ENCODE results near the gene KRT33B. TPM values are rescaled to one million over a fixed set of nuclear protein-coding genes. Genes with fewer than 3 reads are reported as not detected.

KRT33B gene
- total RNA-seq, 2 experiments from 2014 or later: not detected

DNA sequence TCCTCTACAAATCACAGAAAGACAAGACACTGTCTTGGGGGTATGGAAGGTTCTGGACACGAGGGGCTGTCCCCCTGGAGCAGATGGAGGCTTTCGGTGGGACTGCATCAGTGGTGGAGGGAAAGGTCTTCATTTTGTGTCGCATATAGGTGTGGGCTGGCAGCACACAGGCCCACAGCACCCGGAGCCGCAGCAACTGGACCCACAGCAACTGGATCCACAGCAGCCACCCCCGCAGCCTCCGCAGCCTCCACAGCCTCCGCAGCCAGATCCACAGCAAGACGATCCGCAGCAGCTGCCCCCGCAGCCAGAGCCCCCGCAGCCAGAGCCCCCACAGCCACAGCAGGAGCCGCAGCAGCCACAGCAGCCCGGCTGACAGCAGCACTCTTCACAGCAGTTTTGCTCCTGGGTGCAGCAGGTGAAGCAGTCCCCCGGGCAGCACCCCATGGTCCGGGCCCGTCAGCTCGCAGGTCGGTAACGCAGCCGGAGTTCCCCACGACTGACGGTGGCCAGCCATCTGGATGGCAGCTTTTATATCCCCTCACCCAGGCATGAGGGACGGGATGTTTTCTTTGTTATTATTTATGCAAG, 54.3 kb downstream of the KRT33B start, which contains the start of gene KRTAP17-1:
TSS of gene KRTAP17-1 (minus strand) at position 507 of the 591 bp plus-strand sequence. CDS start at position 447, 60 bp downstream.
- Histone ChIP-seq H4K20me1 (ENCODE audit: insufficient read depth, low read length) (no peaks in the 10 kb centered on the region), H2AFZ (ENCODE audit: low read length) (no peak within 1 kb of the TSS), H3K9me3 (ENCODE audit: low read length) (no peaks in the 10 kb centered on the region), H3K4me2 (ENCODE audit: low read length) (no peak within 1 kb of the TSS), H3K4me1 (ENCODE audit: insufficient read depth, low read length, poor library complexity, severe bottlenecking) (no peaks in the 10 kb centered on the region), H3K36me3 (ENCODE audit: insufficient read depth, low read length) (no peaks in the 10 kb centered on the region), H3K27ac (ENCODE audit: low read depth, low read length, poor library complexity, severe bottlenecking) (no peak within 1 kb of the TSS), H3K9me2 (ENCODE audit: insufficient read depth, low read length) (no peaks in the 10 kb centered on the region), H3K4me3 (ENCODE audit: low read depth, low read length, poor library complexity, severe bottlenecking) (no peak within 1 kb of the TSS), H3K79me2 (ENCODE audit: insufficient read depth, low read depth, low read length) (no peaks in the 10 kb centered on the region)
- no TSS peak for BruUV-seq (replicated peaks)
- POLR2A ChIA-PET: interaction anchor here (0.6 kb wide), 1 partner anchor 1166 kb away, joined by 3 read pairs; no protein-coding TSS in a partner anchor
- intact Hi-C loops (cut with micrococcal nuclease; ENCODE audit: unreplicated experiment): no loop called here
- no peak for DNase-seq (ENCODE audit: low spot score)
- CTCF ChIA-PET (ENCODE audit: unreplicated experiment): no interaction called here
- no peak for TF ChIP-seq CTCF (conservative IDR thresholded peaks at IDR 0.05; ENCODE audit: low read length)
- TF ChIP-seq EZH2phosphoT487 (IDR thresholded peaks at IDR 0.05; ENCODE audit: borderline replicate concordance, low read depth, low read length): no peak

Other genes with a start within 250 kb of the KRT33B start
Only the 30 nearest of the 32 such genes appear.
- gene KRTAP4-6, start 229.3 kb downstream of the KRT33B start, total RNA-seq (2014; rRNA removed; shearing (Covaris generic)): not detected in 2 replicates
- gene KRTAP4-6, start 229.3 kb downstream of the KRT33B start, total RNA-seq (2022): not detected in 2 replicates
- not detected in 2 replicates for gene KRTAP4-5, start 220.0 kb downstream of the KRT33B start, total RNA-seq (2014; rRNA removed; shearing (Covaris generic))
- not detected in 2 replicates for gene KRTAP4-5, start 220.0 kb downstream of the KRT33B start, total RNA-seq (2022)
- gene KRTAP4-4, start 209.1 kb downstream of the KRT33B start, total RNA-seq (2014; rRNA removed; shearing (Covaris generic)): not detected in 2 replicates
- not detected in 2 replicates for gene KRTAP4-4, start 209.1 kb downstream of the KRT33B start, total RNA-seq (2022)
- not detected in 2 replicates for gene KRTAP4-3, start 201.6 kb downstream of the KRT33B start, total RNA-seq (2014; rRNA removed; shearing (Covaris generic))
- gene KRTAP4-3, start 201.6 kb downstream of the KRT33B start, total RNA-seq (2022): not detected in 2 replicates
- gene KRTAP4-2, start 191.6 kb downstream of the KRT33B start, total RNA-seq (2014; rRNA removed; shearing (Covaris generic)): not detected in 2 replicates
- gene KRTAP4-2, start 191.6 kb downstream of the KRT33B start, total RNA-seq (2022): not detected in 2 replicates
- not detected in 2 replicates for gene KRTAP4-1, start 184.9 kb downstream of the KRT33B start, total RNA-seq (2014; rRNA removed; shearing (Covaris generic))
- gene KRTAP4-1, start 184.9 kb downstream of the KRT33B start, total RNA-seq (2022): not detected in 2 replicates
- not detected in 2 replicates for gene KRTAP9-1, start 179.9 kb downstream of the KRT33B start, total RNA-seq (2014; rRNA removed; shearing (Covaris generic))
- not detected in 2 replicates for gene KRTAP9-1, start 179.9 kb downstream of the KRT33B start, total RNA-seq (2022)
- not detected in 2 replicates for gene KRTAP9-2, start 143.2 kb downstream of the KRT33B start, total RNA-seq (2014; rRNA removed; shearing (Covaris generic))
- not detected in 2 replicates for gene KRTAP9-2, start 143.2 kb downstream of the KRT33B start, total RNA-seq (2022)
- gene KRTAP9-3, start 137.4 kb downstream of the KRT33B start, total RNA-seq (2014; rRNA removed; shearing (Covaris generic)): not detected in 2 replicates
- gene KRTAP9-3, start 137.4 kb downstream of the KRT33B start, total RNA-seq (2022): not detected in 2 replicates
- not detected in 2 replicates for gene KRTAP9-8, start 131.8 kb downstream of the KRT33B start, total RNA-seq (2014; rRNA removed; shearing (Covaris generic))
- gene KRTAP9-8, start 131.8 kb downstream of the KRT33B start, total RNA-seq (2022): not detected in 2 replicates
- not detected in 2 replicates for gene KRTAP9-4, start 120.1 kb downstream of the KRT33B start, total RNA-seq (2014; rRNA removed; shearing (Covaris generic))
- not detected in 2 replicates for gene KRTAP9-4, start 120.1 kb downstream of the KRT33B start, total RNA-seq (2022)
- not detected in 2 replicates for gene KRTAP9-9, start 114.4 kb downstream of the KRT33B start, total RNA-seq (2014; rRNA removed; shearing (Covaris generic))
- gene KRTAP9-9, start 114.4 kb downstream of the KRT33B start, total RNA-seq (2022): not detected in 2 replicates
- gene KRTAP9-6, start 104.4 kb downstream of the KRT33B start, total RNA-seq (2014; rRNA removed; shearing (Covaris generic)): not detected in 2 replicates
- gene KRTAP9-6, start 104.4 kb downstream of the KRT33B start, total RNA-seq (2022): not detected in 2 replicates
- gene KRTAP9-7, start 94.1 kb downstream of the KRT33B start, total RNA-seq (2014; rRNA removed; shearing (Covaris generic)): not detected in 2 replicates
- gene KRTAP9-7, start 94.1 kb downstream of the KRT33B start, total RNA-seq (2022): not detected in 2 replicates
- not detected in 2 replicates for gene KRTAP29-1, start 67.0 kb downstream of the KRT33B start, total RNA-seq (2014; rRNA removed; shearing (Covaris generic))
- gene KRTAP29-1, start 67.0 kb downstream of the KRT33B start, total RNA-seq (2022): not detected in 2 replicates
- gene KRTAP16-1, start 60.5 kb downstream of the KRT33B start, total RNA-seq (2014; rRNA removed; shearing (Covaris generic)): not detected in 2 replicates
- not detected in 2 replicates for gene KRTAP16-1, start 60.5 kb downstream of the KRT33B start, total RNA-seq (2022)
- gene KRTAP17-1, start 54.1 kb downstream of the KRT33B start, total RNA-seq (2014; rRNA removed; shearing (Covaris generic)): not detected in 2 replicates
- not detected in 2 replicates for gene KRTAP17-1, start 54.1 kb downstream of the KRT33B start, total RNA-seq (2022)
- gene KRT33A, start 19.0 kb downstream of the KRT33B start, total RNA-seq (2014; rRNA removed; shearing (Covaris generic)): not detected in 2 replicates
- not detected in 2 replicates for gene KRT33A, start 19.0 kb downstream of the KRT33B start, total RNA-seq (2022)
- not detected in 2 replicates for gene KRT34, start 12.5 kb upstream of the KRT33B start, total RNA-seq (2014; rRNA removed; shearing (Covaris generic))
- gene KRT34, start 12.5 kb upstream of the KRT33B start, total RNA-seq (2022): not detected in 2 replicates
- gene KRT31, start 27.8 kb upstream of the KRT33B start, total RNA-seq (2014; rRNA removed; shearing (Covaris generic)): not detected in 2 replicates
- gene KRT31, start 27.8 kb upstream of the KRT33B start, total RNA-seq (2022): not detected in 2 replicates
- not detected in 2 replicates for gene KRT37, start 54.8 kb upstream of the KRT33B start, total RNA-seq (2014; rRNA removed; shearing (Covaris generic))
- not detected in 2 replicates for gene KRT37, start 54.8 kb upstream of the KRT33B start, total RNA-seq (2022)
- not detected in 2 replicates for gene KRT38, start 71.2 kb upstream of the KRT33B start, total RNA-seq (2014; rRNA removed; shearing (Covaris generic))
- gene KRT38, start 71.2 kb upstream of the KRT33B start, total RNA-seq (2022): not detected in 2 replicates
- not detected in 2 replicates for gene KRT32, start 97.6 kb upstream of the KRT33B start, total RNA-seq (2014; rRNA removed; shearing (Covaris generic))
- not detected in 2 replicates for gene KRT32, start 97.6 kb upstream of the KRT33B start, total RNA-seq (2022)
- not detected in 2 replicates for gene KRT35, start 111.3 kb upstream of the KRT33B start, total RNA-seq (2014; rRNA removed; shearing (Covaris generic))
- not detected in 2 replicates for gene KRT35, start 111.3 kb upstream of the KRT33B start, total RNA-seq (2022)
- gene KRT36, start 120.1 kb upstream of the KRT33B start, total RNA-seq (2014; rRNA removed; shearing (Covaris generic)): not detected in 2 replicates
- not detected in 2 replicates for gene KRT36, start 120.1 kb upstream of the KRT33B start, total RNA-seq (2022)
- gene KRT13, start 135.8 kb upstream of the KRT33B start, total RNA-seq (2014; rRNA removed; shearing (Covaris generic)): not detected in 2 replicates
- gene KRT13, start 135.8 kb upstream of the KRT33B start, total RNA-seq (2022): not detected in 2 replicates
- not detected in 2 replicates for gene KRT15, start 149.1 kb upstream of the KRT33B start, total RNA-seq (2014; rRNA removed; shearing (Covaris generic))
- gene KRT15, start 149.1 kb upstream of the KRT33B start, total RNA-seq (2022): not detected in 2 replicates
- gene KRT19, start 158.5 kb upstream of the KRT33B start, total RNA-seq (2014; rRNA removed; shearing (Covaris generic)): not detected in 2 replicates
- not detected in 2 replicates for gene KRT19, start 158.5 kb upstream of the KRT33B start, total RNA-seq (2022)
- not detected in 2 replicates for gene KRT9, start 202.2 kb upstream of the KRT33B start, total RNA-seq (2014; rRNA removed; shearing (Covaris generic))
- not detected in 2 replicates for gene KRT9, start 202.2 kb upstream of the KRT33B start, total RNA-seq (2022)
- gene KRT14, start 217.1 kb upstream of the KRT33B start, total RNA-seq (2014; rRNA removed; shearing (Covaris generic)): not detected in 2 replicates
- gene KRT14, start 217.1 kb upstream of the KRT33B start, total RNA-seq (2022): 0.30 and 0.82 TPM in 2 replicates

Data from OCI-LY7 (cell line).